ENCODE measurements around the gene HIPK2.
A peak's percentile ranks its signal among the peaks of the same experiment; 100 is the strongest.

Gene HIPK2

DNA sequence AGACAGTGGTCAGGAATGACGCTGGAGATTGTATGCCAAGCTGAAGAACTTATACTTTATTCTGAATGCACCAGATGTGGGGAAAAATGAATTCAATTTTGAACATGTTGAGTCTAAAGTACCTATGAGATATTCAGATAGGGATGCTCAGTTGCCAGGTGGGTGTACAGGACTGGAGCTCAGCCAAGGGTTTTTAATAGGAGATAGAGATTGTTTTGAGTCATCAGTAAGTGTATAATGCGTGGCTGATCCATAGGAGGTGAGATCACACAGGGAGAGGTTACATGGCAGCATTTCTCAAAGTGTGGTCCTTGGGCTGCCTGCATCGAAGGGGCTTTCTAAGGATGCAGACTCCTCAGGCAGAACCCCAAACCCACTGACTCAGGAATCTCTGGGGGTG is 6.8 kb upstream of the HIPK2 start:
- H3K4me3 ChIP-seq = no peak overlapping the region
- no peak overlapping the region for H3K27ac ChIP-seq

DNA sequence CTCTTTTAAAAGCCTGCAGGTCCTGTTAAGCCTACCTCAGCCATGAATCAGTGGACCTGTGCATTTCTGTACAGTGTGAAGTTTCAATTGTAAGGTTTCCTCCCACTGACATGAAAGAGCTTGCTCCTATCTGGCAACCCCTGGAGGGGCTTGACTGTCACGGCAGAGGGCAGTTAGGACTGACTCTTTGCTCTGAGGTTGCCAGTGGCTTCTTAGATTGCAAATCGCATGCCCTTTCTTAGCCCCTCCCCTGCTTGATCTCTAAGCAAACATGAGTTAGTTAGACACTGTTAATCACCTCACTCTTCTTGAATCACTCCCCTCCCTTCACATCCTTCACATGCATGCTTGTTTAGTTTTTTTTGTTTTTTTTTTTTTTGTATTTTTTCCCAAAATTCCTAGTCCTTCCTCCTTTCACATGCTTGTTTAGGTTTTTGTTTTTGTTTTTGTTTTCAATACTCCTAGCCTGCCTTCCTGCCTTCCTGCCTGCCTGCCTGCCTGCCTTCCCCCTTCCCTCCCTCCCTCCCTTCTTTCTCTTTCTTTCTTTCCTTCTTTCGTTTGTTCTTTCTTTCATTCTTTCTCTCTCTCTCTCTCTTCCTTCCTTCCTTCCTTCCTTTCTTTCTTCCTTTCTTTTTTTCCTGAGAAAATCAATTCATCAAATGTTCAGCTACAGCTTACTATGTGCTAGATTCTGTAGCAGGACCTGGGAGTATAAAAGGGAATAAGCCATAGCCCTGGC is 6.0 kb upstream of the HIPK2 start:
- Histone ChIP-seq H3K27ac (peak overlapping the region in 1 of 21 experiments; percentile 20), H3K4me3 (no peak overlapping the region)

DNA sequence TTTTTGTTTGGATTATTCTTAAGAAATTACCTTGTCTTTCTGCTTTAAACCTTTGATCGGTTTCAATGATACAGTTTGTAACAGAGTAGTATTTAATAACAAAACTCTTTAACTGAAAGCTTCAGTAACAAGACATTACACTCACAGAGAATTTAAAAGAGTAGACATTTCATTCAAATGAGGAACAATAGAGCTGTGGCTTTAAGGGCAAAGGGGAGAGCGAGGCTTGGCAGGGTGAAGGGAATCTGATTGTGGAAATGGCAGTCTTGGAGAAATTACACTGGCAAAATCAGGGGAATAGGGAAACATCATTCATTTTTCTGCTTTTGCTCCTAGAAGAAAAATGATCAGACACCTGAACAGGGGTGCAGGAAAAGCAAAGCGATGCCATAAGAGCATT is 5.1 kb upstream of the HIPK2 start:
- Histone ChIP-seq H3K27ac (no peak overlapping the region), H3K4me3 (no peak overlapping the region)

- peak overlapping the region; percentile 63 to 95 (median 89) for H3K27ac ChIP-seq
Measured at GRCh38 chr7:139777133-139777891, 486 bp downstream of the HIPK2 start.

GRCh38 chr7:139776486-139777132 is 1.2 kb downstream of the HIPK2 start:
- H3K27ac ChIP-seq = peak overlapping the region; percentile 63 to 95 (median 89)
- H3K4me3 ChIP-seq = peak overlapping the region; percentile 65 to 87 (median 81)

More at GRCh38 chr7:139777133-139777891, 486 bp downstream of the HIPK2 start:
- H3K4me3 ChIP-seq = peak overlapping the region; percentile 65 to 87 (median 81)

DNA sequence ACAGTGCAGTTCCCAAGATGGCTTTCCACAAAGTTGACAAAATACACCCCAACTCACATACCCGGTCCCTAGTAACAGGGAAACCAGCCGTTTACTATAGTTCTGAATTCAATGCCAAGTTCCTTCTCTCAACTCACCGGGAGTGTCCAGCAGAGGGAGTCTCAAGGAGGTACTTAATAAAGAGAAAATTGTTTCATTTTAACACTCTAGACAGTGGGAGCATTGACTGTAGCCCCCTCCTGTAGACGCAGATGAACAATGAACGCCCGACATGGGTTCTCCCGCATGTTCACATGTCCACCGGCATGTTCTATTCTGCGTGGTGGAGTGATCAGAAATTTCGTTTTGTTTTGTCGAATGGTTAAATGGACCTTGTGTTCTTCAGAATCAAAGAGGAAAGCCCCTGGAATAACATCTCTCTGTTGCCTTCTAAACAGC is 1.9 kb downstream of the HIPK2 start:
- Histone ChIP-seq H3K27ac (peak overlapping the region in 19 of 21 experiments; percentile 81 to 95 (median 90)), H3K4me3 (peak overlapping the region; percentile 65 to 87 (median 81))

- H3K4me3 ChIP-seq = no peak overlapping the region
- peak overlapping the region in 1 of 21 experiments; percentile 89 for H3K27ac ChIP-seq
Measured at GRCh38 chr7:139774376-139774775, 3.4 kb downstream of the HIPK2 start.

GRCh38 chr7:139773371-139773770 is 4.4 kb downstream of the HIPK2 start:
- H3K27ac ChIP-seq = peak overlapping the region in 1 of 21 experiments; percentile 36
- H3K4me3 ChIP-seq = no peak overlapping the region

DNA sequence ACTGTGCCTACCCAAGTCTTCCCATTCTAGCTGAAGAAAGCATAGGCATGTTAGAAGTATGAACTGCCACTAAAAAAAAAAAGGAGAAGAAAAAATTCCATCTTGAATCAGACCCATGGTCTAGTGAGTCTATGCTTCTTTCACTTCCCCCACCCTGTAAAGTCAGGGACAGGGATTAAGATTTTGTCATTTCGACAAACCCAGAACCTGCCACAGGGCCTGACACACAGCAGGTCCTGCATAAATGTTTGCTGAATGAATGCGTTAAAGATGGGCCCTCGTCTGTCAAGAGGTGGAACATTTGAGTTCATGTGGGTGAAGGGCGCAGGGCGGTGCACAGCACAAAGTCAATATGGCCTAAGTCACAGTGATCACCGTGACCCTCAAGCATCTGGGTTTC is 4.9 kb downstream of the HIPK2 start:
- no peak overlapping the region for H3K27ac ChIP-seq
- H3K4me3 ChIP-seq = no peak overlapping the region

DNA sequence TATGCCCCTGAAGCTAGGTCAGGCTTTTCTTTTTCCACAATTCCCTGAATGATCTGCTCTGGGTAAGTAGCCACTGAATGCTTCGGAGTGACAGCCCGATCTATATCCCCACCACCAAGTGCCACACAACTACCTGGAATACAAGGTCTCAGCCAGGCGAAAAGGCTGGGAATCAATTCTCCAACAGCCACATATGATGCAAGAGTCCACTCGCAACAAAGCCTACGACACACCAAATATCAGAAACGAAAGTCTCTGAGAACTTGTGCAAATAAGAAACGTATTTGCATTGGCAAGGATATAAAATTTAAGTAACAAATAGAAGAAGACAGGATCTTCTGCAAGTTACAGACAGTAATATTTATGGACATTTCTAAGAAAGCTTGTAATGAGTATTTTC is 5.7 kb downstream of the HIPK2 start:
- H3K4me3 ChIP-seq = no peak overlapping the region
- H3K27ac ChIP-seq = peak overlapping the region in 2 of 21 experiments; percentile 3 to 63

DNA sequence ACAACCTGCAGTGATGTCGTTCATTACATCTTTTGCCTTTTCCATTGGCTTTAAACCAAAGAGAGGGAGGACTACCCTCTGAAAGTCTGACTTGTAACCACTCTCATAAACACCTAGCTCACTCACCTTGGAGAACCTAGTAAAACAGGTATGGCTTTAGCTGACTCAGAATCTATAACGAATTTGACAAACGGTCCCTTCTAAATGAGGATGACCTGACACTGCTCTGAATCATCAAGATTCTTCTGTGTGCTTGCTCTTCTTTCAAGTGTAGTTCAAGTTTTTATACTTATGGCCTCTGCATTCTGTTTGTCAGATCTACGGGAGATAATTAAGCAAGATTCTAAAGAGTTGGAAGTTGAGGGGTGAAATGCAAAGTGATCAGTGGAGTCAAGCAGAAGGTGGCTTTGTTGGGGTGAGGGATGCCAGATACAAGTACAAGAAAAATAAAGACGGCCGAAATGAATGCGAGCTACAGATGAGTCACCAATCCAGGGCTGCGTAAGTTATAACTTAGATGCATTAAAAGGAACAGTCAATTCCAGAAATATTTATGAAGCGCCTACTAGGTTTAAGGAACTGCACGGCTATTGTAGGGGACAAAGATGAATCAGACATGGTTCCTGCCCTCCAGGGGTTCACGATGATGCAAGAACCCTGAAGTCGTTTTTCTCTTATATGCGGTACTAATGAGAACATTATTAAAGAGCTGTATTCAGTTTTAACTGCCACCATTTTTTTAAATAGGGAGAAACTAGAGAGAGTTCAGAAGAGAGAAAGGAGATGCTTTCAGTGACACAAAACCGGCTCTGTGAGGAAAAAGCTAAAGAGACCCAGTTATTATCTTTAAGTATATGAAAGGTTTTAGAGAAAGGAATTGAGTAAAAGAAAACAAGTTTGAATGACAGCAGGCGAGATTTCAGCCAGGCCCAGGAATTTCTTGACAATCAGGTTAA is 6.5 kb downstream of the HIPK2 start:
- Histone ChIP-seq H3K27ac (peak overlapping the region in 2 of 21 experiments; percentile 3 to 63), H3K4me3 (no peak overlapping the region)

- Histone ChIP-seq H3K27ac (no peak overlapping the region), H3K4me3 (no peak overlapping the region)
Measured at GRCh38 chr7:139769761-139770160, 8.0 kb downstream of the HIPK2 start.

GRCh38 chr7:139769066-139769465 is 8.7 kb downstream of the HIPK2 start:
- no peak overlapping the region for H3K4me3 ChIP-seq
- H3K27ac ChIP-seq = peak overlapping the region in 2 of 21 experiments; percentile 67 to 76

DNA sequence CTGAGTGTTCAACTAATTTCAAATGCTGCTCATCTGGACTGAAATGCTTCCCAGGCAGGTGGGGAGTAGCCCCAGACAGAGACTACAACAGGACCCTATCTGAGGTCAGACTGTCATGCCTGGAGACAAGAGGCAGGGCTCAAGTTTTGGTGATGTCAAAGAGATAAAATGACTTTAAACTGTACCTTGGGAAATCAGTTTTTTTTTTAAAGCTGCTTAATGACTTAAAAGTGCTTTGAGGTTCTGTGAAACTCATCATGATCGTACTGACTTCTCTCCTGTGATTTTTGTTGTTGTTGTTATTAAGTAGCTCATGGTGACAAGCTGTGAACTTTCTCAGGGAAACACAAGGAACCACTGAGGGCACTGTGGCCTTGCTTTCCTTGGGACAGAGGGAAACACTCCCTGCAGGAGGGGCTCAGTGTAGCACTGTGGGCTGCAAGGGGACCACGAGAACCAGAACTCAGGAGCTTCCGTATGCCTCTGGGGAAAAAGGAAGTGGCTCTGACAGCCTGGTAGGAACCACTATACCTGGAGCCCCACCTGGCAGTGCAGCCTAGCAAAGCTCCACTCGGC is 9.5 kb downstream of the HIPK2 start:
- no peak overlapping the region for H3K4me3 ChIP-seq
- H3K27ac ChIP-seq = peak overlapping the region in 6 of 21 experiments; percentile 32 to 76 (median 64)

DNA sequence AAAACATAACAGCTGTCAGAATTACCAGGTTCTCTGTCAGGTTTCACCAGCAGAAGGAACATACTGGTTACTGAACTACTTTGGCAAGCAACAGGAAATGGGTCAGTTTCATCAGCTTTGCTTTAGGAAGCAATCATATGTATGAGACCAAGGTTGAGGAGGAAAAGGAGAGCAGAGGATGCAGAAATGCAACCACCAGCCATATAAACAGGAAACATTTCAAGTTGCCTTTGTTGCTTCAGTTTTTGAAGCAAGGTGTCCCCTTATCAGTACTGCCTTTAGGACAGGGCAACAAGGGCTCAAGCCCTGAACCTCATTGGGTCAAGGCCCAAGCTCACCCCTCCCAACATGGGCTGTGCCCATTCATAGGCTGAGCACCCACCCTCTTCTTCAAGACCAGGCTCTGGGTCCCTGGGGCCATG is 10.2 kb downstream of the HIPK2 start:
- H3K4me3 ChIP-seq = no peak overlapping the region
- H3K27ac ChIP-seq = peak overlapping the region in 11 of 21 experiments; percentile 15 to 76 (median 40)

- no peak overlapping the region for H3K4me3 ChIP-seq
- no peak overlapping the region for H3K27ac ChIP-seq
Measured at GRCh38 chr7:139765143-139765542, 12.7 kb downstream of the HIPK2 start.

DNA sequence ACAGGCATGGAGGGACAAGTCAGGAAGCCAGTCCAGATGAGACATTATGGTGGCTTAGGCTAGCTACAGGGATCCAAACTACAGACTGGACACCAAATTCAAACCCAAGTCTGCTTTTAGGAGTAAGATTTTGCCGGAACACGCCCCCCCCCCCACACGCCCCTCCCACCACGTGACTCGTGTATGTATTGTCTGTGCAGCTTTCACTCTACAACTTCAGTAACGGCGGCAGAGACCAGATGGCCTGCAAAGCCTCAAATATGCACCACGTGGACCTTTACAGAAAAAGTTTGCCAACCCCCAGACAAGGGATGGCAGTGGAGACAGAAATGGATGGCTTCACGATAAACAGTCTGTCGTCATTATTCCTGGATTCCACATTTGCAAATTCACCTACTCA is 14.5 kb downstream of the HIPK2 start:
- no peak overlapping the region for H3K4me3 ChIP-seq
- no peak overlapping the region for H3K27ac ChIP-seq

- no peak overlapping the region for H3K4me3 ChIP-seq
- H3K27ac ChIP-seq = no peak overlapping the region
Measured at GRCh38 chr7:139762886-139763285, 14.9 kb downstream of the HIPK2 start.

DNA sequence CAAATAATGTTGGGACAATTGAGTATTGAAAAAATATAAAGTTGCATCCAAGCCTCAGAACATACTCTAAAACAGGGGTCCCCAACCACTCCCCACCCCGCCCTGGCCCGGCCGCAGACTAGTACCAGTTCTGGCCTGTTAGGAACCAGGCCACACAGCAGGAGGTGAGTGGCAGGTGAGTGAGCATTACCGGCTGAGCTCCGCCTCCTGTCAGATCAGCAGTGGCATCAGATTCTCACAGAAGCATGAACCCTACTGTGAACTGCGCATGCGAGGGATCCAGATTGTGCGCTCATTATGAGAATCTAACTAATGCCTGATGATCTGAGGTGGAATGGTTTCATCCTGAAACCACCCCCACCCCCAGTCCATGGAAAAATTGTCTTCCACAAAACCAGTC is 19.4 kb downstream of the HIPK2 start:
- no peak overlapping the region for H3K27ac ChIP-seq
- no peak overlapping the region for H3K4me3 ChIP-seq
